ENCODE results near the gene KDM7A.

- TF ChIP-seq ZNF629 (tag by site-specific recombination; IDR thresholded peaks at IDR 0.05) (no peak), ZNF121 (tag by site-specific recombination; IDR thresholded peaks at IDR 0.05) (no peak), CTCF (tag by site-specific recombination; IDR thresholded peaks at IDR 0.05) (no peak), ZBTB20 (tag by site-specific recombination; IDR thresholded peaks at IDR 0.05) (no peak), YY1 (tag by site-specific recombination; IDR thresholded peaks at IDR 0.05) (no peak), ZBTB7A (tag by site-specific recombination; IDR thresholded peaks at IDR 0.05; ENCODE audit: low read depth) (no peak)
- TF ChIP-seq, protein P1, sequence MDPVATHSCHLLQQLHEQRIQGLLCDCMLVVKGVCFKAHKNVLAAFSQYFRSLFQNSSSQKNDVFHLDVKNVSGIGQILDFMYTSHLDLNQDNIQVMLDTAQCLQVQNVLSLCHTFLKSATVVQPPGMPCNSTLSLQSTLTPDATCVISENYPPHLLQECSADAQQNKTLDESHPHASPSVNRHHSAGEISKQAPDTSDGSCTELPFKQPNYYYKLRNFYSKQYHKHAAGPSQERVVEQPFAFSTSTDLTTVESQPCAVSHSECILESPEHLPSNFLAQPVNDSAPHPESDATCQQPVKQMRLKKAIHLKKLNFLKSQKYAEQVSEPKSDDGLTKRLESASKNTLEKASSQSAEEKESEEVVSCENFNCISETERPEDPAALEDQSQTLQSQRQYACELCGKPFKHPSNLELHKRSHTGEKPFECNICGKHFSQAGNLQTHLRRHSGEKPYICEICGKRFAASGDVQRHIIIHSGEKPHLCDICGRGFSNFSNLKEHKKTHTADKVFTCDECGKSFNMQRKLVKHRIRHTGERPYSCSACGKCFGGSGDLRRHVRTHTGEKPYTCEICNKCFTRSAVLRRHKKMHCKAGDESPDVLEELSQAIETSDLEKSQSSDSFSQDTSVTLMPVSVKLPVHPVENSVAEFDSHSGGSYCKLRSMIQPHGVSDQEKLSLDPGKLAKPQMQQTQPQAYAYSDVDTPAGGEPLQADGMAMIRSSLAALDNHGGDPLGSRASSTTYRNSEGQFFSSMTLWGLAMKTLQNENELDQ (tag by site-specific recombination; IDR thresholded peaks at IDR 0.05; ENCODE audit: low read depth) = no peak
Measured at GRCh38 chr7:140045697-140046096, 131.1 kb downstream of the KDM7A start.

All from HEK293 (cell line).